HepG2 (cell line): ENCODE measurements around the gene AKT3. TPM values are rescaled to one million over a fixed set of nuclear protein-coding genes. Genes with fewer than 3 reads are reported as not detected.

ENCODE experiments used
- ATAC-seq: fragments of 200-7000 bp; cut with Tn5 transposase; 3 replicates; pipeline ENCODE4 v1.9.1; 2020; ENCODE audit warnings: mild to moderate bottlenecking, moderate library complexity
- BruUV-seq: library from RNA; stranded (reverse); fragments of 400-500 nt; replicated peaks from 2 replicates; lab custom pipeline; 2021; lab: Mats Ljungman, UMichigan
- CTCF ChIA-PET: fragments of 300-600 bp; formaldehyde crosslinking; extraction: SDS; loops from one replicate; lab custom pipeline; 2021; ENCODE audit warnings: low total read pairs, inconsistent platforms, low intra/inter-chr PET ratio; lab: Yijun Ruan, JAX
- POLR2A ChIA-PET: fragments of 350-600 bp; sonication (Branson Sonifier 250); formaldehyde crosslinking; loops from one replicate; lab custom pipeline; 2020; ENCODE audit warnings: antibody characterized with exemption, inconsistent platforms; lab: Yijun Ruan, JAX
- DNase-seq: peaks from one replicate; pipeline ENCODE4 v3.0.0-alpha.2; 2015; ENCODE audit warnings: low spot score
- FAIRE-seq: peaks from 3 replicates; lab custom pipeline; 2011; peaks lifted over from hg19 to GRCh38; lab: Jason Lieb, UNC
- H2AFZ ChIP-seq: one replicate; pipeline ENCODE4 v1.6.1; 2011; ENCODE audit warnings: low read length, inconsistent platforms
- H3K27ac ChIP-seq: fragments of 300-600 bp; 3 replicates; pipeline ENCODE4 v1.8.0; 2011; ENCODE audit warnings: mixed run types, mild to moderate bottlenecking, mixed read lengths, low read length, inconsistent platforms; ENCODE audit not compliant: insufficient read depth; ENCODE audit errors: extremely low read length
- H3K27me3 ChIP-seq, 2 experiments: fragments of 200-600 bp in 1 of 2; 2 replicates in 1 of 2; 3 replicates in 1 of 2; pipeline versions ENCODE4 v1.6.0 to v1.8.0; 2011; ENCODE audit warnings: low read length in 2 of 2, mild to moderate bottlenecking in 2 of 2, moderate library complexity in 2 of 2, inconsistent platforms in 1 of 2; ENCODE audit not compliant: insufficient read depth in 2 of 2, control insufficient read depth in 1 of 2
- H3K36me3 ChIP-seq, 2 experiments: fragments of 200-600 bp in 1 of 2; replicated peaks in 1 of 2; 2 replicates in 1 of 2; 3 replicates in 1 of 2; pipeline versions ENCODE4 v1.5.1 to v1.8.0; 2011; ENCODE audit warnings: low read length in 2 of 2, inconsistent platforms in 1 of 2; ENCODE audit not compliant: insufficient read depth in 2 of 2, control insufficient read depth in 1 of 2
- H3K4me1 ChIP-seq: 2 replicates; pipeline ENCODE4 v1.5.1; 2012; ENCODE audit warnings: low read length, inconsistent platforms; ENCODE audit not compliant: insufficient read depth
- H3K4me2 ChIP-seq: 2 replicates; pipeline ENCODE4 v1.6.0; 2011; ENCODE audit warnings: low read depth, low read length, inconsistent platforms
- H3K4me3 ChIP-seq, 3 experiments: fragments of 200-600 bp in 1 of 3; sonication (generic), shearing (Covaris generic) in 1 of 3; replicated peaks in 1 of 3; 2 replicates each; pipeline ENCODE4 v1.5.1; 2011 to 2016; ENCODE audit warnings: low read length in 3 of 3, inconsistent platforms in 2 of 3, low read depth in 2 of 3, mild to moderate bottlenecking in 2 of 3, control low read depth in 1 of 3, mixed read lengths in 1 of 3; ENCODE audit not compliant: insufficient read depth in 1 of 3
- H3K79me2 ChIP-seq: one replicate; pipeline ENCODE4 v1.6.1; 2011; ENCODE audit warnings: low read length, inconsistent platforms; ENCODE audit not compliant: insufficient read depth
- H3K9ac ChIP-seq: 2 replicates; pipeline ENCODE4 v1.6.0; 2011; ENCODE audit warnings: mild to moderate bottlenecking, low read depth, low read length, inconsistent platforms; ENCODE audit not compliant: insufficient read depth
- H3K9me3 ChIP-seq: 2 replicates; pipeline ENCODE4 v1.5.1; 2012; ENCODE audit warnings: mild to moderate bottlenecking, low read length
- H4K20me1 ChIP-seq: 2 replicates; pipeline ENCODE4 v1.6.0; 2011; ENCODE audit warnings: inconsistent platforms, mild to moderate bottlenecking, low read length, moderate library complexity; ENCODE audit not compliant: insufficient read depth
- FOXA1 ChIP-seq, 2 experiments: fragments of 450-650 bp in 1 of 2; sonication (generic) in 1 of 2; formaldehyde crosslinking in 1 of 2; IDR thresholded peaks; 2 replicates each; pipeline versions ENCODE4 v1.4.0 to v1.6.1; 2016 to 2020; ENCODE audit warnings: missing genetic modification reagents in 1 of 2
- GATAD1 ChIP-seq: IDR thresholded peaks from 2 replicates; pipeline ENCODE4 v1.6.1; 2016; ENCODE audit warnings: missing genetic modification reagents, missing compliant biosample characterization
- HINFP ChIP-seq: sonication (generic); formaldehyde crosslinking; IDR thresholded peaks from 2 replicates; pipeline ENCODE4 v1.4.0; 2020; ENCODE audit warnings: low read depth, mild to moderate bottlenecking, missing genetic modification reagents
- JARID2 ChIP-seq: sonication (generic); formaldehyde crosslinking; IDR thresholded peaks from 2 replicates; pipeline ENCODE4 v1.8.1; 2023; ENCODE audit warnings: missing genetic modification reagents, inconsistent platforms; ENCODE audit not compliant: insufficient replicate concordance
- NFIB ChIP-seq: sonication (generic); formaldehyde crosslinking; IDR thresholded peaks from 2 replicates; pipeline ENCODE4 v1.9.0; 2021; ENCODE audit warnings: missing genetic modification reagents, mild to moderate bottlenecking, borderline replicate concordance
- NR3C1 ChIP-seq: sonication (generic); formaldehyde crosslinking; IDR thresholded peaks from 2 replicates; pipeline ENCODE4 v1.4.0; 2020; ENCODE audit warnings: missing genetic modification reagents
- SNAPC2 ChIP-seq: sonication (generic); formaldehyde crosslinking; IDR thresholded peaks from 2 replicates; pipeline ENCODE4 v1.8.1; 2022; ENCODE audit warnings: mild to moderate bottlenecking, missing genetic modification reagents
- ZC3H4 ChIP-seq: sonication (generic); formaldehyde crosslinking; IDR thresholded peaks from 2 replicates; pipeline ENCODE4 v1.4.0; 2020; ENCODE audit warnings: missing genetic modification reagents, borderline replicate concordance
- ZFP36L2 ChIP-seq: sonication (generic); formaldehyde crosslinking; IDR thresholded peaks from 2 replicates; pipeline ENCODE4 v1.4.0; 2020; ENCODE audit warnings: missing genetic modification reagents
- ZMYM3 ChIP-seq: sonication (generic); formaldehyde crosslinking; IDR thresholded peaks from 2 replicates; pipeline ENCODE4 v1.5.1; 2020; ENCODE audit warnings: mild to moderate bottlenecking, missing genetic modification reagents
- WGBS: methylation state at CpG from one replicate; pipeline ENCODE4 v1.1.6; 2017; ENCODE audit warnings: low lambda C conversion rate; 5-methylcytosine and 5-hydroxymethylcytosine counted together
- in situ Hi-C: cut with HindIII; loops from 2 replicates; pipeline ENCODE4 v1.10.0; 2017; ENCODE audit warnings: low pct_unique_long_range_greater_than_20kb; ENCODE audit not compliant: extremely low pct_ligation_motif_present
- intact Hi-C: fragments of 100-400 bp; cut with micrococcal nuclease; formaldehyde crosslinking; loops from one replicate; pipeline ENCODE4 v1.10.0; 2022; ENCODE audit not compliant: unreplicated experiment
- polyA plus RNA-seq, 8 experiments: library from polyadenylated mRNA; depleted of rRNA in 3 of 8; stranded (reverse) in 7 of 8; unstranded in 1 of 8; fragments of >200 nt; fragmentation: Illumina TruSeq in 4 of 8; extraction: Trizol in 4 of 8; gene quantifications; 2 replicates each; pipeline versions ENCODE4 v1.2.1 to v1.2.3, GENCODE V29; 2011 to 2016; ENCODE audit warnings: low read depth in 4 of 8, missing spikeins in 1 of 8, mixed read lengths in 1 of 8; ENCODE audit not compliant: insufficient read depth in 1 of 8
- total RNA-seq, 5 experiments: library from RNA; depleted of rRNA; stranded (reverse); fragments of >200 nt; fragmentation: Illumina TruSeq; extraction: Trizol; gene quantifications; 2 replicates each; pipeline ENCODE4 v1.2.3, GENCODE V29; 2016; ENCODE audit warnings: low read depth in 1 of 5
- TF ChIP-seq, protein P1 (sequence below): sonication (generic); formaldehyde crosslinking; conservative IDR thresholded peaks from 2 replicates; pipeline ENCODE4 v1.4.0; 2020; ENCODE audit warnings: missing genetic modification reagents
- TF ChIP-seq, protein P2 (sequence below): sonication (generic); formaldehyde crosslinking; IDR thresholded peaks from 2 replicates; pipeline ENCODE4 v1.8.0; 2022; ENCODE audit warnings: mild to moderate bottlenecking, missing genetic modification reagents; ENCODE audit not compliant: insufficient replicate concordance

AKT3 gene
- total and polyA plus RNA-seq, 2 of the 13 experiments (the other 11 are each of a cell fraction or from before 2014, with no cell fraction given): 0.07 TPM

DNA sequence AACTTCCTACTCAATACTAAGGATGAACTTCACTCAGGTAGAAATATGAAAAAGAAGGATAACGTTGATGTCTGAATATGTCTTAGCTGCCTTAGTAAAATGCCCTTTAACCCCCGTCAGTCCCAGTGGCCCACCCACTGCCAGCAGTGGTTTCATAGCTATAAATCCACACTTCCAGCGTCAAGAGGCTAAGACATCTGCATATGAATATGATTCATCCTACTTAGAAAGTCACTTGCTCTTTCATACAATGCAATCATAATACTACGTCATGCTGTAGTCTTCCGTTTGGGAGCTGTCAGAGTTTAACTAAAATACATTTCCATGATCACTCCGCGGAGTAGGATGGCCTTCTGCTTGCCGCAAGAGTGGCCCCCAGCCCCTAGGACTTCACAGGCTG is 346.9 kb downstream of the AKT3 start:
- Histone ChIP-seq H2AFZ (no peak overlapping the region), H3K4me2 (no peak overlapping the region), H3K4me1 (peaks cover 29% of the 10 kb centered on the region), H4K20me1 (no peaks in the 10 kb centered on the region), H3K4me3 (no peak overlapping the region)
- CTCF ChIA-PET: no interaction called here
- ATAC-seq: no peak
- BruUV-seq: no TSS peak
- no peak for DNase-seq
- no peak for TF ChIP-seq ZFP36L2 (CRISPR knock-in tag)
- TF ChIP-seq NR3C1 (CRISPR knock-in tag): no peak
- no peak for TF ChIP-seq GATAD1 (CRISPR knock-in tag)
- TF ChIP-seq FOXA1 (IDR thresholded peaks at IDR 0.05): no peak
- no peak for TF ChIP-seq FOXA1 (CRISPR knock-in tag; IDR thresholded peaks at IDR 0.05)
- TF ChIP-seq, protein P1, sequence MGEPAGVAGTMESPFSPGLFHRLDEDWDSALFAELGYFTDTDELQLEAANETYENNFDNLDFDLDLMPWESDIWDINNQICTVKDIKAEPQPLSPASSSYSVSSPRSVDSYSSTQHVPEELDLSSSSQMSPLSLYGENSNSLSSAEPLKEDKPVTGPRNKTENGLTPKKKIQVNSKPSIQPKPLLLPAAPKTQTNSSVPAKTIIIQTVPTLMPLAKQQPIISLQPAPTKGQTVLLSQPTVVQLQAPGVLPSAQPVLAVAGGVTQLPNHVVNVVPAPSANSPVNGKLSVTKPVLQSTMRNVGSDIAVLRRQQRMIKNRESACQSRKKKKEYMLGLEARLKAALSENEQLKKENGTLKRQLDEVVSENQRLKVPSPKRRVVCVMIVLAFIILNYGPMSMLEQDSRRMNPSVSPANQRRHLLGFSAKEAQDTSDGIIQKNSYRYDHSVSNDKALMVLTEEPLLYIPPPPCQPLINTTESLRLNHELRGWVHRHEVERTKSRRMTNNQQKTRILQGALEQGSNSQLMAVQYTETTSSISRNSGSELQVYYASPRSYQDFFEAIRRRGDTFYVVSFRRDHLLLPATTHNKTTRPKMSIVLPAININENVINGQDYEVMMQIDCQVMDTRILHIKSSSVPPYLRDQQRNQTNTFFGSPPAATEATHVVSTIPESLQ (CRISPR knock-in tag): no peak
- no peak for TF ChIP-seq JARID2
- no peak for TF ChIP-seq SNAPC2 (CRISPR knock-in tag)
- TF ChIP-seq, protein P2, sequence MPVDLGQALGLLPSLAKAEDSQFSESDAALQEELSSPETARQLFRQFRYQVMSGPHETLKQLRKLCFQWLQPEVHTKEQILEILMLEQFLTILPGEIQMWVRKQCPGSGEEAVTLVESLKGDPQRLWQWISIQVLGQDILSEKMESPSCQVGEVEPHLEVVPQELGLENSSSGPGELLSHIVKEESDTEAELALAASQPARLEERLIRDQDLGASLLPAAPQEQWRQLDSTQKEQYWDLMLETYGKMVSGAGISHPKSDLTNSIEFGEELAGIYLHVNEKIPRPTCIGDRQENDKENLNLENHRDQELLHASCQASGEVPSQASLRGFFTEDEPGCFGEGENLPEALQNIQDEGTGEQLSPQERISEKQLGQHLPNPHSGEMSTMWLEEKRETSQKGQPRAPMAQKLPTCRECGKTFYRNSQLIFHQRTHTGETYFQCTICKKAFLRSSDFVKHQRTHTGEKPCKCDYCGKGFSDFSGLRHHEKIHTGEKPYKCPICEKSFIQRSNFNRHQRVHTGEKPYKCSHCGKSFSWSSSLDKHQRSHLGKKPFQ (CRISPR knock-in tag): no peak
- TF ChIP-seq ZMYM3: no peak
- TF ChIP-seq HINFP (CRISPR knock-in tag): no peak
- no peak for TF ChIP-seq NFIB (CRISPR knock-in tag)
- no peak for TF ChIP-seq ZC3H4 (CRISPR knock-in tag)
- TF ChIP-seq, all 625 proteins: peak for 0
- 88% methylated on average over 8 of the region's 8 CpGs for WGBS
- FAIRE-seq: no peak
- H3K9ac ChIP-seq: no peak overlapping the region
- no peaks in the 10 kb centered on the region for H3K79me2 ChIP-seq
- intact Hi-C loops (loop anchor here (10.0 kb wide), 1 partner anchor 158 kb away; no protein-coding TSS in a partner anchor), in situ Hi-C loops (no loop called here)
- POLR2A ChIA-PET: no interaction called here
- H3K27me3 ChIP-seq: no peaks in the 10 kb centered on the region
- no peaks in the 10 kb centered on the region for H3K9me3 ChIP-seq
- H3K36me3 ChIP-seq: no peaks in the 10 kb centered on the region
- no peak overlapping the region for H3K27ac ChIP-seq
